A673 (cell line): ENCODE measurements around the gene NPHS2.

Source experiments
- CTCF ChIP-seq: fragments of 300-800, 200-600 bp; sonication (generic); conservative IDR thresholded peaks from 2 replicates; pipeline ENCODE4 v1.5.1; 2017; ENCODE audit warnings: low read depth, mild to moderate bottlenecking, antibody characterized with exemption, low read length, moderate library complexity, mixed read lengths
- EZH2 ChIP-seq: fragments of 200-600 bp; sonication (generic); IDR thresholded peaks from 2 replicates; pipeline ENCODE4 v1.6.1; 2017; ENCODE audit warnings: borderline replicate concordance, low read depth, mild to moderate bottlenecking, mixed read lengths, antibody characterized with exemption, low read length; ENCODE audit not compliant: poor library complexity, severe bottlenecking

- no peak for TF ChIP-seq CTCF
- no peak for TF ChIP-seq EZH2
Measured at GRCh38 chr1:179530352-179530751, 45.4 kb downstream of the NPHS2 start.
